K562 (cell line): ENCODE data around the gene SIGLEC1. TPM values are rescaled to one million over a fixed set of nuclear protein-coding genes. Genes with fewer than 3 reads are reported as not detected.

Experiments
- ARHGAP35 ChIP-seq: fragments of 450-650 bp; IDR thresholded peaks from 2 replicates; pipeline ENCODE4 v1.6.1; 2018; ENCODE audit not compliant: partially characterized antibody
- GATA2 ChIP-seq: sonication (generic); formaldehyde crosslinking; IDR thresholded peaks from 2 replicates; pipeline ENCODE4 v1.4.0; 2020; ENCODE audit warnings: mild to moderate bottlenecking, missing genetic modification reagents
- HINFP ChIP-seq: fragments of 450-650 bp; conservative IDR thresholded peaks from 2 replicates; pipeline ENCODE4 v1.6.1; 2016; ENCODE audit warnings: missing genetic modification characterization, low read depth, mild to moderate bottlenecking, control low read depth, missing compliant biosample characterization
- ILF3 ChIP-seq: fragments of 450-650 bp; IDR thresholded peaks from 2 replicates; pipeline ENCODE4 v1.6.1; 2018; ENCODE audit warnings: antibody characterized with exemption, mild to moderate bottlenecking, moderate library complexity, borderline replicate concordance
- SMARCC2 ChIP-seq: fragments of 450-650 bp; IDR thresholded peaks from 2 replicates; pipeline ENCODE4 v1.6.1; 2017; ENCODE audit warnings: antibody characterized with exemption, moderate library complexity, mild to moderate bottlenecking, low read depth
- TAF1 ChIP-seq: IDR thresholded peaks from 2 replicates; pipeline ENCODE4 v1.6.1; 2011; ENCODE audit warnings: mild to moderate bottlenecking, low read length, moderate library complexity; ENCODE audit not compliant: insufficient read depth, control insufficient read depth, severe bottlenecking; ENCODE audit errors: extremely low read depth
- TRIM25 ChIP-seq: fragments of 450-650 bp; IDR thresholded peaks from 2 replicates; pipeline ENCODE4 v1.7.0; 2016; ENCODE audit warnings: borderline replicate concordance
- ZNF212 ChIP-seq: fragments of 450-650 bp; formaldehyde crosslinking; IDR thresholded peaks from 2 replicates; pipeline ENCODE4 v1.4.0; 2020; ENCODE audit warnings: mild to moderate bottlenecking
- ZNF311 ChIP-seq: fragments of 250-450 bp; sonication (Bioruptor Pico); IDR thresholded peaks from 2 replicates; pipeline ENCODE4 v1.4.0; 2020; ENCODE audit warnings: mild to moderate bottlenecking, moderate library complexity
- ZNF318 ChIP-seq, 2 experiments: fragments of 450-650 bp; IDR thresholded peaks; 2 replicates each; pipeline ENCODE4 v1.6.1; 2016; ENCODE audit warnings: mild to moderate bottlenecking in 2 of 2, borderline replicate concordance in 1 of 2, low read depth in 1 of 2, moderate library complexity in 1 of 2
- ZNF41 ChIP-seq: fragments of 250-450 bp; sonication (Bioruptor Pico); conservative IDR thresholded peaks from 2 replicates; pipeline ENCODE4 v1.4.0; 2020; ENCODE audit warnings: mild to moderate bottlenecking
- ZNF644 ChIP-seq: fragments of 200-800 bp; sonication (Bioruptor generic); IDR thresholded peaks from 2 replicates; pipeline ENCODE4 v1.6.1; 2016; ENCODE audit warnings: low read depth, missing genetic modification characterization, missing compliant biosample characterization
- ZNF668 ChIP-seq: fragments of 250-450 bp; sonication (Bioruptor Pico); IDR thresholded peaks from 2 replicates; pipeline ENCODE4 v1.8.0; 2022; ENCODE audit warnings: mild to moderate bottlenecking, inconsistent platforms
- polyA plus RNA-seq, 8 experiments: library from polyadenylated mRNA; depleted of rRNA in 4 of 8; stranded (reverse) in 5 of 8; unstranded in 3 of 8; fragments of >200 nt; fragmentation: Nextera tagmentation in 2 of 8; fragmentation: Illumina TruSeq in 1 of 8; extraction: Ambion mirVana in 2 of 8; extraction: Trizol in 1 of 8; gene quantifications; 2 replicates each; pipeline versions ENCODE4 v1.2.1 to v1.2.3, GENCODE V29; 2011 to 2014; ENCODE audit warnings: inconsistent platforms in 1 of 8, missing spikeins in 1 of 8
- total RNA-seq, 7 experiments: library from RNA; depleted of rRNA in 6 of 7; stranded (reverse); fragments of >200 nt in 6 of 7; fragmentation: Illumina TruSeq in 2 of 7; extraction: Trizol in 2 of 7; gene quantifications; 2 replicates each; pipeline versions ENCODE4 v1.2.1 to v1.2.3, GENCODE V29; 2011 to 2021; ENCODE audit warnings: low replicate concordance in 1 of 7

Gene SIGLEC1
- total and polyA plus RNA-seq, 9 of the 15 experiments (the other 6 are each of a cell fraction or from before 2014, with no cell fraction given) = 0.05 to 0.07 TPM; not detected in 7

GRCh38 chr20:3721912-3722311 lies 9.5 kb upstream of the SIGLEC1 start (continued):
- TF ChIP-seq ZNF318 (IDR thresholded peaks at IDR 0.05; ENCODE audit: borderline replicate concordance in 1 of 2, low read depth in 1 of 2) = no peak
- no peak for TF ChIP-seq HINFP (tag)
- TF ChIP-seq TRIM25 = no peak
- no peak for TF ChIP-seq ZNF212 (CRISPR knock-in tag)
- no peak for TF ChIP-seq SMARCC2
- TF ChIP-seq ARHGAP35 = no peak
- TF ChIP-seq ZNF311 (CRISPR knock-in tag) = no peak
- TF ChIP-seq ZNF644 = no peak
- no peak for TF ChIP-seq GATA2
- no peak for TF ChIP-seq ILF3
- TF ChIP-seq ZNF668 (CRISPR knock-in tag) = no peak
- no peak for TF ChIP-seq ZNF41 (CRISPR knock-in tag)
- no peak for TF ChIP-seq TAF1
